ENCODE data around the gene MSANTD3. TPM values are rescaled to one million over a fixed set of nuclear protein-coding genes. Genes with fewer than 3 reads are reported as not detected.
"Not testable (repeated sequence)": the region's sequence is repeated elsewhere in the genome, so short reads cannot be mapped to it uniquely, and the experiment has no call there.

Gene MSANTD3
- total RNA-seq, 1 experiment from 2014 or later: 79.4 TPM

- Histone ChIP-seq H3K27me3 (replicated peaks) (no peaks in the 10 kb centered on the region), H3K27ac (no peak overlapping the region), H3K36me3 (peaks cover 52% of the 10 kb centered on the region), H3K9me3 (replicated peaks) (no peaks in the 10 kb centered on the region), H3K4me3 (no peak overlapping the region), H3K4me1 (replicated peaks) (no peaks in the 10 kb centered on the region)
- peak; percentile 52 to 75 for DNase-seq (ENCODE audit: low read depth in 1 of 2, low spot score in 2 of 2)
Observed at GRCh38 chr9:100437860-100438805, 11.2 kb downstream of the MSANTD3 start.

- no peak overlapping the region for H3K4me3 ChIP-seq
- no peaks in the 10 kb centered on the region; the same call in 1 of the 2 replicates for H3K4me1 ChIP-seq (replicated peaks)
- no peak for DNase-seq (ENCODE audit: low read depth in 1 of 2, low spot score in 2 of 2)
- no peaks in the 10 kb centered on the region for H3K9me3 ChIP-seq (replicated peaks)
- H3K27me3 ChIP-seq (replicated peaks): no peaks in the 10 kb centered on the region
- peaks cover 54% of the 10 kb centered on the region for H3K36me3 ChIP-seq
- no peak overlapping the region for H3K27ac ChIP-seq
Observed at GRCh38 chr9:100440071-100440470, 13.1 kb downstream of the MSANTD3 start.

DNA sequence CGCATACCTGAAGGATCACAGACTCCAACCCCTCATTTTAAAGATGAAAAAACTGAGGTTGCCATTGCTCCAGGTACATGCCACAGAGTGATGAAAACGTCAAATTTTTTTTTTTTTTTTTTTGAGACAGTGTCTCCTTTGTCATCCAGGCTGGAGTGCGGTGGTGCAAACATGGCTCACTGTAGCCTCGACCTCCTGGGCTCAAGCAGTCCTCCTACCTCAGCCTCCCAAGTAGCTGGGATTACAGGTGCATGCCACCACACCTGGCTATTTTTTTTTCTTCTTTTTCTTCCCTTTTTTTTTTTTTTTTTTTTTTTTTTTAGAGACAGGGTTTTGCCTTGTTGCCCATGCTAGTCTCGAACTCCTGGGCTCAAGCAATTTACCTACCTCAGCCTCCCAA, 13.5 kb downstream of the MSANTD3 start:
- not testable (repeated sequence) for H3K4me1 ChIP-seq (replicated peaks); DNase-seq (ENCODE audit: low read depth in 1 of 2, low spot score in 2 of 2); H3K9me3 ChIP-seq (replicated peaks); H3K4me3 ChIP-seq; H3K27me3 ChIP-seq (replicated peaks); H3K27ac ChIP-seq
- H3K36me3 ChIP-seq: peaks cover 52% of the 10 kb centered on the region

DNA sequence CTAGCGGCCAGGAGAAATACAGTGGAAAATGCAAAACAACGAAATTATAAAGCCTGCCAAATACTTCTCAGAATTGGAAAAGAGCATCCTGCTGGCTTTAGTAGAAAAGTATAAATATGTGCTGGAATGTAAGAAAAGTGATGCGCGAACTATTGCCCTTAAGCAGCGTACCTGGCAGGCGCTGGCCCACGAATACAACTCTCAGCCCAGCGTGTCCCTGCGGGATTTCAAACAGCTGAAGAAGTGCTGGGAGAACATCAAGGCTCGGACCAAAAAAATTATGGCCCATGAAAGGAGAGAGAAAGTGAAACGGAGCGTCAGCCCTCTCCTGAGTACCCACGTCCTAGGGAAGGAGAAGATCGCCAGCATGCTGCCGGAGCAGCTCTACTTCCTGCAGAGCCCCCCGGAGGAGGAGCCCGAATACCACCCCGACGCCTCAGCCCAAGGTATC, 15.0 kb downstream of the MSANTD3 start:
- H3K36me3 ChIP-seq: peaks cover 56% of the 10 kb centered on the region
- H3K27me3 ChIP-seq (replicated peaks): no peaks in the 10 kb centered on the region
- no peaks in the 10 kb centered on the region for H3K9me3 ChIP-seq (replicated peaks)
- no peak overlapping the region for H3K27ac ChIP-seq
- DNase-seq (ENCODE audit: low read depth in 1 of 2, low spot score in 2 of 2): no peak
- H3K4me1 ChIP-seq (replicated peaks): no peaks in the 10 kb centered on the region; the same call in 1 of the 2 replicates
- H3K4me3 ChIP-seq: no peak overlapping the region

DNA sequence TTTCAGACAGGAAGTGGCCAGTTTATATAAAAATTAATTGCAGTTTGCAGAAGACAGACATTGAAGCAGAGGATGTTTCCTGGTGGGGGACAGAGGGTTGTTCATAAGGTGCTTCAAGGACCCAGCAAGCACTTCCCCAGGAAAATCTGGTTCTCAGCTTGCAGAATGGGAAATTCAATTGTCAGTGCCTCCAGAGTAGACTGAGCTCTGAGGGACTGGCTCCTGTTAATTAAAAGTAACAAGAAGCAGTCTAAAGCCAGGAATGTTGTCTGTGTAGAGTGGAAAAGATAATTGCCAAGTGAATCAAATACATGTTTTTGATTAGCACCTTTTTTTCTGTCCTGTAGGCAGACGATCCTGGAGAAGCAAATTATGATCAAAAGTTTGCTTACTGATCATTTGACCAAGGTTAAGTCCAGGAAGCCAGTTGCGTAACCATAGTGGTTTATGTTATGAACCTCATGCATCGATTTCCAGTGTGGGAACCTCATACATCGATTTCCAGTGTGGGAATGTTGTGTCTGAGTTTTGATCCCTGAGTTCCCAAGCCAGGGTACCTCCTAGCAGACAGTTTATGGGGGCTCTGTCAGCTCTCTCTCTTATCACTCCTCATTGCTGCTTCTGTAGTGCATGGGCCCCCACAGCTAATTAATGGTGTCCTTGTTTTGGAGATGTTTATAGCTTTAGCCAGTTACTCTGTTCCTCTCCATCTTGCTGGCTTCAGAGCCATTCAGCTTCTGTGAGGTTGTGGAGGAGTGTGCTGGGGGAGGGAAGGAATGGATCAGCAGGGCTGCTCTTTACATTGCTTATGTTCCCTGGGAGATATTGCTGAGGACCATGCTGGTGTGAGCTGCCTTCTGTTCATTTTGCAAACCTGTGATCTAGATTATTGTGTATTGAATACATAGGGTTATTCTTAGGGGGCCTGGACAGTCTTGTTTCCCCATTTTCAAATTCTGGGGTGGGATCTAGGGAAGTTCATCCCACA, 17.1 kb downstream of the MSANTD3 start:
- no peak overlapping the region for H3K27ac ChIP-seq
- no peak for DNase-seq (ENCODE audit: low read depth in 1 of 2, low spot score in 2 of 2)

GRCh38 chr9:100445161-100445902, 18.4 kb downstream of the MSANTD3 start:
- DNase-seq (ENCODE audit: low read depth in 1 of 2, low spot score in 2 of 2): no peak
- no peaks in the 10 kb centered on the region; the same call in 1 of the 2 replicates for H3K4me1 ChIP-seq (replicated peaks)
- no peaks in the 10 kb centered on the region for H3K27me3 ChIP-seq (replicated peaks)
- no peaks in the 10 kb centered on the region for H3K9me3 ChIP-seq (replicated peaks)
- no peak overlapping the region for H3K4me3 ChIP-seq
- no peak overlapping the region for H3K27ac ChIP-seq
- peaks cover 77% of the 10 kb centered on the region for H3K36me3 ChIP-seq

More for the DNA sequence above, 17.1 kb downstream of the MSANTD3 start:
- Histone ChIP-seq H3K36me3 (peaks cover 72% of the 10 kb centered on the region), H3K4me1 (replicated peaks) (no peaks in the 10 kb centered on the region; the same call in 1 of the 2 replicates), H3K4me3 (no peak overlapping the region), H3K27me3 (replicated peaks) (no peaks in the 10 kb centered on the region), H3K9me3 (replicated peaks) (no peaks in the 10 kb centered on the region)

- Histone ChIP-seq H3K27ac (no peak overlapping the region), H3K9me3 (replicated peaks) (no peaks in the 10 kb centered on the region), H3K4me3 (no peak overlapping the region), H3K4me1 (replicated peaks) (no peaks in the 10 kb centered on the region; the same call in 1 of the 2 replicates), H3K36me3 (peaks cover 82% of the 10 kb centered on the region), H3K27me3 (replicated peaks) (no peaks in the 10 kb centered on the region)
- no peak for DNase-seq (ENCODE audit: low read depth in 1 of 2, low spot score in 2 of 2)
Observed at GRCh38 chr9:100445903-100446549, 19.1 kb downstream of the MSANTD3 start.

DNA sequence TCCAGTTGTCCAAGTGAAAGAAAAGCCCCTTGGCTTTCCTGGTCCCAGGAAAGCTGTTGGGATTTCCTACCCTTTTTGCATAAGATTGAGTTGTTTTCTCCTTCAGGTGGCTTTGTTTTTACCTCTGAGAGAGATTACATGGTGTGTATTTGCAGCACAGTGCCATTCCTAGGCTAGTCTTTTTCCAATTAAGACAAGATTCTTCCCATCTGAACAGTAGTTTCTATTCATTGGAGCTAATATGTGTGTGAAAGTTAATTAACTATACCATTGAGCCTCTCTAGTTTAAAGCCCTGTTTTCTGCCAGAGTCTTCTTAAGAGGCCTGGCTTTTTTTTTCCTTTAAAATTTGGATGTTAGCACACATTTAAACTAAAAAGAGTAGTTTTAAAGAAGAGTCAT, 20.1 kb downstream of the MSANTD3 start:
- H3K9me3 ChIP-seq (replicated peaks): no peaks in the 10 kb centered on the region

GRCh38 chr9:100448266-100448665, 21.3 kb downstream of the MSANTD3 start:
- H3K36me3 ChIP-seq: peaks cover 89% of the 10 kb centered on the region
- DNase-seq (ENCODE audit: low read depth in 1 of 2, low spot score in 2 of 2): no peak
- H3K4me3 ChIP-seq: no peak overlapping the region
- H3K27me3 ChIP-seq (replicated peaks): no peaks in the 10 kb centered on the region
- H3K4me1 ChIP-seq (replicated peaks): no peaks in the 10 kb centered on the region; the same call in 1 of the 2 replicates
- H3K9me3 ChIP-seq (replicated peaks): no peaks in the 10 kb centered on the region
- H3K27ac ChIP-seq: no peak overlapping the region

More for the DNA sequence above, 20.1 kb downstream of the MSANTD3 start:
- H3K4me1 ChIP-seq (replicated peaks): no peaks in the 10 kb centered on the region; the same call in 1 of the 2 replicates
- H3K27ac ChIP-seq: no peak overlapping the region
- no peak overlapping the region for H3K4me3 ChIP-seq
- DNase-seq (ENCODE audit: low read depth in 1 of 2, low spot score in 2 of 2): no peak
- peaks cover 87% of the 10 kb centered on the region for H3K36me3 ChIP-seq
- no peaks in the 10 kb centered on the region for H3K27me3 ChIP-seq (replicated peaks)

DNA sequence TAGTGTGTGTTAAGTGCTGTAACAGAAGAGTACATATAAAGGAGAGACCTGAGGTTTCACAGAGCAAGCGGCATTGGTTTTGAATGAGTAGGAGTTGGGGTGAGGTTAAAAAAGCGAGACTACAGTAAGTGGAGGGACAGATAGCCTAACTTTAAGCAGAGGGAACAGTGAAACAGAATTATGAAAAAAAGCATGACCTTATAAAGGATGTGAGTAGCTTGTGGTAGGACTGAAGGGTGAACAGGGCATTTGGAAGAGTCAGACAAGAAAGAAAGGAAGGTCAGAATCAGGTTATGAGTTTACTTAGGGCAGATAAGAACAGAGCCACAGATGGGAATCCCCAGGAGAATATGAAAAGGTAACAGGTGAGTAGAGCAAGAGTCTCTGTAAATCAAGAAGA, 22.5 kb downstream of the MSANTD3 start:
- Histone ChIP-seq H3K36me3 (peaks cover 88% of the 10 kb centered on the region), H3K27me3 (replicated peaks) (no peaks in the 10 kb centered on the region), H3K4me1 (replicated peaks) (no peaks in the 10 kb centered on the region), H3K4me3 (no peak overlapping the region), H3K9me3 (replicated peaks) (no peaks in the 10 kb centered on the region), H3K27ac (no peak overlapping the region)
- DNase-seq (ENCODE audit: low read depth in 1 of 2, low spot score in 2 of 2): no peak

DNA sequence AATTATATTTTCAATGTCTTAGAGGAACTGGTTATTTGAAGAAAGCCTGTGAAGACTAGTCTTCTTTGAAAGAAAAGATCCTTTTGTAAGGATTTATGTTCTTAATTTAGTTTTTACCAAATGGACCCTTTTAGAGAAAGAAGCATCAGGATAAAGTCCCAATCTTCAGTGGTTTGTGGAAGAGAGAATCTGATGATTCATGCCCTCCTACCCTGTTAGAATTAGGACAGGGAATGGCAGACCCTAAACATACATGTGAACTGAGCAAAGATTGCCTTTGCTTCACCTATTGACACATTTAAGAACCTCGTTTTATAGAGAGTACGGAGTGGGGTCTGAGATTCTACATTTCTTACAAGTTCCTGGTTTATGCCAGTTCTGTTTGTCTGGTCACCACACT, 26.0 kb downstream of the MSANTD3 start:
- H3K36me3 ChIP-seq: peaks cover 58% of the 10 kb centered on the region

GRCh38 chr9:100455470-100455869, 28.5 kb downstream of the MSANTD3 start:
- no peaks in the 10 kb centered on the region for H3K9me3 ChIP-seq (replicated peaks)
- no peak overlapping the region for H3K4me3 ChIP-seq
- H3K4me1 ChIP-seq (replicated peaks): no peaks in the 10 kb centered on the region
- no peak overlapping the region for H3K27ac ChIP-seq
- DNase-seq (ENCODE audit: low read depth in 1 of 2, low spot score in 2 of 2): no peak
- no peaks in the 10 kb centered on the region for H3K27me3 ChIP-seq (replicated peaks)
- peaks cover 38% of the 10 kb centered on the region for H3K36me3 ChIP-seq

More for the DNA sequence above, 26.0 kb downstream of the MSANTD3 start:
- Histone ChIP-seq H3K27me3 (replicated peaks) (no peaks in the 10 kb centered on the region), H3K4me1 (replicated peaks) (no peaks in the 10 kb centered on the region), H3K27ac (no peak overlapping the region), H3K9me3 (replicated peaks) (no peaks in the 10 kb centered on the region), H3K4me3 (no peak overlapping the region)
- DNase-seq (ENCODE audit: low read depth in 1 of 2, low spot score in 2 of 2): no peak
